Upper lobe of left lung (tissue), 4 donors: ENCODE results near the gene RPS2.

Experiments
- CTCF ChIP-seq, 6 experiments: fragments of 450-650 bp in 4 of 6; fragments of 200-600 bp in 2 of 6; sonication (generic) in 2 of 6; IDR thresholded peaks; one replicate each; pipeline ENCODE4 v1.5.1; 2016 to 2019; ENCODE audit warnings: antibody characterized with exemption in 6 of 6
- EP300 ChIP-seq, 4 donors: sonication (generic); formaldehyde crosslinking; IDR thresholded peaks; one replicate each; pipeline ENCODE4 v1.5.1; 2017; ENCODE audit warnings: antibody characterized with exemption in 4 of 4, control low read depth in 2 of 4
- POLR2A ChIP-seq, 4 donors: fragments of 450-650 bp; IDR thresholded peaks; one replicate each; pipeline ENCODE4 v1.5.1; 2016 to 2017; ENCODE audit warnings: antibody characterized with exemption in 4 of 4, mild to moderate bottlenecking in 2 of 4

DNA sequence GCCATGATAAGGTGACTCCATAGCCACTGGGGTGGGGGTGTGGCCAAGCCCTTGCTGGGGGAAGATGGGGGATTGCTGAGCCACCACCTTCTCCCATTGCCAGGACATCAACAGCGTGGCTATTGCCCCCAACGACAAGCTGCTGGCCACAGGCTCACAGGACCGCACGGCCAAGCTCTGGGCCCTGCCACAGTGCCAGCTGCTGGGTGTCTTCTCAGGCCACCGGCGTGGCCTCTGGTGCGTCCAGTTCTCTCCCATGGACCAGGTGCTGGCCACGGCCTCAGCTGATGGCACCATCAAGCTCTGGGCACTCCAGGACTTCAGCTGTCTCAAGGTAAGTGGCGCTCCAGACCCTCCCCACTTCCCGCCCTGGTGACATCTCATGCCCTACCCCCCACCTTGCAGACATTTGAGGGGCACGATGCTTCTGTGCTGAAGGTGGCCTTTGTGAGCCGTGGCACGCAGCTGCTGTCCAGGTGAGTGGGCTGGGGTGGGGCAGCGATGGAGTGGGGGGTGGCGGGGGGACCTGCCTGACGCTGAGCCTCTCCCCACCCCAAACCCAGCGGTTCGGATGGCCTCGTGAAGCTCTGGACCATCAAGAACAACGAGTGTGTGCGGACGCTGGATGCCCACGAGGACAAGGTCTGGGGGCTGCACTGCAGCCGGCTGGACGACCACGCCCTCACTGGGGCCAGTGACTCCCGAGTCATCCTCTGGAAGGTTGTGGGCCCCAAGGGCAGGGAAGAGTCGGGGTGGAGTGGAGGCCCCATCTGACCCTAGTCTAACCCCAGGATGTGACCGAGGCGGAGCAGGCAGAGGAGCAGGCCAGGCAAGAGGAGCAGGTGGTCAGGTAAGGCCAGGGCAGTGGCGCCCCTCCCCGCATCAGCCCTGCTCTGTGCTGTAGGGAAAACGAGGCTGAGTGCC is 12.6 kb upstream of the RPS2 start:
- TF ChIP-seq EP300 (IDR thresholded peaks at IDR 0.05) = no peak
- no peak for TF ChIP-seq CTCF (IDR thresholded peaks at IDR 0.05)
- no peak for TF ChIP-seq POLR2A (IDR thresholded peaks at IDR 0.05)
